ENCODE results near the gene ACKR3.

The ACKR3 gene

GRCh38 chr2:236590846-236591245, 21.2 kb downstream of the ACKR3 start:
- H3K27ac ChIP-seq (ENCODE audit: low read length) = no peak overlapping the region
- no peaks in the 10 kb centered on the region for H3K36me3 ChIP-seq (ENCODE audit: control insufficient read depth in 1 of 2, insufficient read depth in 2 of 2, low read length in 2 of 2)
- no peaks in the 10 kb centered on the region for H3K4me1 ChIP-seq (ENCODE audit: control insufficient read depth in 1 of 2, insufficient read depth in 2 of 2, low read length in 2 of 2)
- H3K9me3 ChIP-seq (ENCODE audit: control insufficient read depth in 1 of 2, low read length in 2 of 2) = no peaks in the 10 kb centered on the region
- no peak overlapping the region for H3K4me3 ChIP-seq (ENCODE audit: low read depth in 1 of 2, low read length in 2 of 2)
- H3K27me3 ChIP-seq (ENCODE audit: low read depth, low read length) = no peaks in the 10 kb centered on the region

GRCh38 chr2:236592821-236593220, 23.2 kb downstream of the ACKR3 start:
- Histone ChIP-seq H3K27ac (ENCODE audit: low read length) (no peak overlapping the region), H3K4me1 (ENCODE audit: control insufficient read depth in 1 of 2, insufficient read depth in 2 of 2, low read length in 2 of 2) (no peaks in the 10 kb centered on the region), H3K36me3 (ENCODE audit: control insufficient read depth in 1 of 2, insufficient read depth in 2 of 2, low read length in 2 of 2) (no peaks in the 10 kb centered on the region)

DNA sequence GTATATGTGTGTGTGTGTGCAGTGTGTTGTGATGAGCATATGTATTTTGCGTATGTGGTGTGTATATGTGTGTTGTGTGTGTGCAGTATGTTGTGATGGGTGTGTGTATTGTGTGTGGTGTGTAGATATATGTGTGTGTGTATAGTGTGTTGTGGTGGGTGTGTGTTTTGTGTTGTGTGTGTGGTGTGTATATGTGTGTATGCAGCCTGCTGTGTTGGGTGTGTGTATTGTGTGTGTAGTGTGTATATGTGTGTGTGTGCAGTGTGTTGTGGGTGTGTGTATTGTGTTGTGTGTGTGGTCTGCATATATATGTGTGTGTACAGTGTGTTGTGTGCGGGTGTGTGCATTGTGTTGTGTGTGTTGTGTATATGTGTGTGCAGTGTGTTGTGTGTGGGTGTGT, 23.9 kb downstream of the ACKR3 start:
- no peak overlapping the region for H3K4me3 ChIP-seq (ENCODE audit: low read depth in 1 of 2, low read length in 2 of 2)
- H3K27me3 ChIP-seq (ENCODE audit: low read depth, low read length) = no peaks in the 10 kb centered on the region
- H3K4me1 ChIP-seq (ENCODE audit: control insufficient read depth in 1 of 2, insufficient read depth in 2 of 2, low read length in 2 of 2) = no peaks in the 10 kb centered on the region
- no peaks in the 10 kb centered on the region for H3K36me3 ChIP-seq (ENCODE audit: control insufficient read depth in 1 of 2, insufficient read depth in 2 of 2, low read length in 2 of 2)
- H3K27ac ChIP-seq (ENCODE audit: low read length) = no peak overlapping the region
- H3K9me3 ChIP-seq (ENCODE audit: control insufficient read depth in 1 of 2, low read length in 2 of 2) = no peaks in the 10 kb centered on the region

More at GRCh38 chr2:236592821-236593220, 23.2 kb downstream of the ACKR3 start:
- no peak overlapping the region for H3K4me3 ChIP-seq (ENCODE audit: low read depth in 1 of 2, low read length in 2 of 2)
- no peaks in the 10 kb centered on the region for H3K27me3 ChIP-seq (ENCODE audit: low read depth, low read length)
- no peaks in the 10 kb centered on the region for H3K9me3 ChIP-seq (ENCODE audit: control insufficient read depth in 1 of 2, low read length in 2 of 2)

- Histone ChIP-seq H3K4me3 (ENCODE audit: low read depth in 1 of 2, low read length in 2 of 2) (no peak overlapping the region), H3K4me1 (ENCODE audit: control insufficient read depth in 1 of 2, insufficient read depth in 2 of 2, low read length in 2 of 2) (no peaks in the 10 kb centered on the region), H3K27ac (ENCODE audit: low read length) (no peak overlapping the region), H3K27me3 (ENCODE audit: low read depth, low read length) (no peaks in the 10 kb centered on the region), H3K36me3 (ENCODE audit: control insufficient read depth in 1 of 2, insufficient read depth in 2 of 2, low read length in 2 of 2) (no peaks in the 10 kb centered on the region), H3K9me3 (ENCODE audit: control insufficient read depth in 1 of 2, low read length in 2 of 2) (no peaks in the 10 kb centered on the region)
Measured at GRCh38 chr2:236593956-236594355, 24.3 kb downstream of the ACKR3 start.

GRCh38 chr2:236597629-236598028, 28.0 kb downstream of the ACKR3 start:
- H3K4me3 ChIP-seq (ENCODE audit: low read depth in 1 of 2, low read length in 2 of 2) = no peak overlapping the region
- H3K27me3 ChIP-seq (ENCODE audit: low read depth, low read length) = no peaks in the 10 kb centered on the region
- no peaks in the 10 kb centered on the region for H3K9me3 ChIP-seq (ENCODE audit: control insufficient read depth in 1 of 2, low read length in 2 of 2)
- H3K36me3 ChIP-seq (ENCODE audit: control insufficient read depth in 1 of 2, insufficient read depth in 2 of 2, low read length in 2 of 2) = no peaks in the 10 kb centered on the region
- no peak overlapping the region for H3K27ac ChIP-seq (ENCODE audit: low read length)
- H3K4me1 ChIP-seq (ENCODE audit: control insufficient read depth in 1 of 2, insufficient read depth in 2 of 2, low read length in 2 of 2) = no peaks in the 10 kb centered on the region

- no peaks in the 10 kb centered on the region for H3K36me3 ChIP-seq (ENCODE audit: control insufficient read depth in 1 of 2, insufficient read depth in 2 of 2, low read length in 2 of 2)
- no peak overlapping the region for H3K27ac ChIP-seq (ENCODE audit: low read length)
- H3K27me3 ChIP-seq (ENCODE audit: low read depth, low read length) = no peaks in the 10 kb centered on the region
- no peak overlapping the region for H3K4me3 ChIP-seq (ENCODE audit: low read depth in 1 of 2, low read length in 2 of 2)
- H3K4me1 ChIP-seq (ENCODE audit: control insufficient read depth in 1 of 2, insufficient read depth in 2 of 2, low read length in 2 of 2) = no peaks in the 10 kb centered on the region
- H3K9me3 ChIP-seq (ENCODE audit: control insufficient read depth in 1 of 2, low read length in 2 of 2) = no peaks in the 10 kb centered on the region
Measured at GRCh38 chr2:236599059-236599458, 29.4 kb downstream of the ACKR3 start.

- H3K9me3 ChIP-seq (ENCODE audit: control insufficient read depth in 1 of 2, low read length in 2 of 2) = no peaks in the 10 kb centered on the region
- no peak overlapping the region for H3K27ac ChIP-seq (ENCODE audit: low read length)
- H3K4me1 ChIP-seq (ENCODE audit: control insufficient read depth in 1 of 2, insufficient read depth in 2 of 2, low read length in 2 of 2) = no peaks in the 10 kb centered on the region
- H3K36me3 ChIP-seq (ENCODE audit: control insufficient read depth in 1 of 2, insufficient read depth in 2 of 2, low read length in 2 of 2) = no peaks in the 10 kb centered on the region
- no peak overlapping the region for H3K4me3 ChIP-seq (ENCODE audit: low read depth in 1 of 2, low read length in 2 of 2)
- no peaks in the 10 kb centered on the region for H3K27me3 ChIP-seq (ENCODE audit: low read depth, low read length)
Measured at GRCh38 chr2:236600158-236600557, 30.5 kb downstream of the ACKR3 start.

GRCh38 chr2:236600892-236601291, 31.3 kb downstream of the ACKR3 start:
- Histone ChIP-seq H3K4me1 (ENCODE audit: control insufficient read depth in 1 of 2, insufficient read depth in 2 of 2, low read length in 2 of 2) (no peaks in the 10 kb centered on the region), H3K9me3 (ENCODE audit: control insufficient read depth in 1 of 2, low read length in 2 of 2) (no peaks in the 10 kb centered on the region)

DNA sequence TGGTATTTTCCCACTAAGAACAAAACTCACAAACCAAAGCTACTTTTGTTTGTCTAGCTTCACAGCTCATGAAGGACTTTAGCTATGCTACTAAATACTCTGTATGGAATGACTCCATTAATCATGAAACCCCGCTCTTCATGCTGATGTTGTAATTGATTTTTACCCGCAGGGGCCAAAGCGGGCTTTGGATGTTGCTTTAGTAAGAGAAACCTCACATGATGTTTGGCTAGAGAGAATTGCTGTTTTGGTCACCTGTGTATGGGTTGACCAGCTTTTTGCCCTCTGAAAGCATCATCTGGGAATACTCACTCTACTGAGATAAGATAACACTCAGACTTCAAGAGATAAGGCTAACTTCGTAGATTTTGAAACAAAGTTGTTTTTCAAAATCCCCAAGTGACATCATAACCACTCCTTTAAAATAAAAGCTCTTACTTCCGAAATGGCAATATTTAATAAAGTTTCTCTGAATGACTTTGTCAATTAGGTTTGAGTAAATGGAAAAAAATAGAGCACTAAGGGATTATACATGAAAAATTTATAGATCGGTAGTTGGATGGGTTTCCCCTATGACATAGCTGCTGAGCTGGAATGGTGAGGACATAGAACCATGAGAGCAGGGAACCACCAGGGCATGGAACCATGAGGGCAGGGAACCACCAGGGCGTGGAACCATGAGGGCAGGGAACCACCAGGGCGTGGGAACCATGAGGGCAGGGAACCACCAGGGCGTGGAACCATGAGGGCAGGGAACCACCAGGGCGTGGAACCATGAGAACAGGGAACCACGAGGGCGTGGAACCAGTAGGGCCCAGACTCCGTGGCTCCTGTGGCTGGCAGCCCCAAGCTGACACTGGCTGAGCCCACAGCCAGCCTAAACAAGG, 31.9 kb downstream of the ACKR3 start:
- H3K4me3 ChIP-seq (ENCODE audit: low read depth in 1 of 2, low read length in 2 of 2) = no peak overlapping the region
- H3K9me3 ChIP-seq (ENCODE audit: control insufficient read depth in 1 of 2, low read length in 2 of 2) = no peaks in the 10 kb centered on the region
- H3K27ac ChIP-seq (ENCODE audit: low read length) = no peak overlapping the region
- no peaks in the 10 kb centered on the region for H3K27me3 ChIP-seq (ENCODE audit: low read depth, low read length)
- no peaks in the 10 kb centered on the region for H3K36me3 ChIP-seq (ENCODE audit: control insufficient read depth in 1 of 2, insufficient read depth in 2 of 2, low read length in 2 of 2)
- H3K4me1 ChIP-seq (ENCODE audit: control insufficient read depth in 1 of 2, insufficient read depth in 2 of 2, low read length in 2 of 2) = no peaks in the 10 kb centered on the region

More at GRCh38 chr2:236600892-236601291, 31.3 kb downstream of the ACKR3 start:
- Histone ChIP-seq H3K27ac (ENCODE audit: low read length) (no peak overlapping the region), H3K36me3 (ENCODE audit: control insufficient read depth in 1 of 2, insufficient read depth in 2 of 2, low read length in 2 of 2) (no peaks in the 10 kb centered on the region), H3K4me3 (ENCODE audit: low read depth in 1 of 2, low read length in 2 of 2) (no peak overlapping the region), H3K27me3 (ENCODE audit: low read depth, low read length) (no peaks in the 10 kb centered on the region)

DNA sequence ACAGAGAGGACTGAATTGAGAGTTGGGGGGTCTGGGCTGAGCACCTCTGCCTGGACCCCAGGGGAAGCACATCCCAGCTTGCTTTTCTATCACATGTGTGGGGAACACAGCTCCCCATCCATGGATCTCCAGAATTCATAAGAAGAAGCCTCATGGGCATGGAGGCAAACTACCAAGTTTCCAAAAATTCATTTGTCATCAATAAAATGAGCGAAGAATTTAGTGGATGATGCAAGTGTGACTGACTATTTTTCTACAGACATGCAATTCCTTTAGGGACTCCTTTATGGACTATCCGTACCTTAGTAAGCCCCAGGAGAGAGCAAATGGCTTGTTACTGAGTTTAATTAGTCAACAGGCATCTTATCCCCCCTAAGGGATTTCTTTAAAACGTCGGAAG, 33.1 kb downstream of the ACKR3 start:
- no peaks in the 10 kb centered on the region for H3K36me3 ChIP-seq (ENCODE audit: control insufficient read depth in 1 of 2, insufficient read depth in 2 of 2, low read length in 2 of 2)
- H3K9me3 ChIP-seq (ENCODE audit: control insufficient read depth in 1 of 2, low read length in 2 of 2) = no peaks in the 10 kb centered on the region
- no peaks in the 10 kb centered on the region for H3K27me3 ChIP-seq (ENCODE audit: low read depth, low read length)
- no peak overlapping the region for H3K4me3 ChIP-seq (ENCODE audit: low read depth in 1 of 2, low read length in 2 of 2)
- no peak overlapping the region for H3K27ac ChIP-seq (ENCODE audit: low read length)
- H3K4me1 ChIP-seq (ENCODE audit: control insufficient read depth in 1 of 2, insufficient read depth in 2 of 2, low read length in 2 of 2) = no peaks in the 10 kb centered on the region

DNA sequence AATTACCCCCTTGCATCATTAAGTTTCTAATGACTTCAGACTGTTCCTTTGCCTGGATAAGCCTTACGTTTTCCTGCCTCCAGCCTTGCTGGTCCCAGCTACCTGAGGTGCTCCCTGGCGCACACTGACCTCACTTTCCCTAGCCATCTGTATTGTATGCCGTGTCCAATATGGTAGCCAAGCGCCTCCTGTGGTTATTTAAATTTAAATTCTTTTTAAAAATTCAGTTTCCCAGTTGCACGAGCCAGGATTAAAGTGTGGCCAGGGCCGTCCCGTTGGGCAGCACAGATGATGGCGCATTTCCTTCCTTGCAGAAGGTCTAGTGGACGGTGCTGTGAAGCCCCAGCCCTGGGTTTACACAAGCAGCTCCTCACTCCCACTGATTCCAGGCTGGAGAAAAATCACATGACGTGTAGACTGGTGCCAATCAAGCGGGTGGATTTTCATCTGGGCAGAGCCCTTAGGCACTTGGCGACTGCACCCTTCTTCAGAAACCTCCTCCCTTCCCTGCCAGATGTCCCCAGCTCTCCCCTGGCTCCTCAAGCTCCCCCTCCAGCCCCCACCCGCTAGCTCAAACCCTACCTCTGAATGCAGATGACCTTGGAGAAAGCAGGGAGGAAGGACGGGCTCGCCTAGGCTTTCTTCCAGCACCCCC, 33.9 kb downstream of the ACKR3 start:
- Histone ChIP-seq H3K27ac (ENCODE audit: low read length) (no peak overlapping the region), H3K27me3 (ENCODE audit: low read depth, low read length) (no peaks in the 10 kb centered on the region), H3K36me3 (ENCODE audit: control insufficient read depth in 1 of 2, insufficient read depth in 2 of 2, low read length in 2 of 2) (no peaks in the 10 kb centered on the region), H3K4me3 (ENCODE audit: low read depth in 1 of 2, low read length in 2 of 2) (no peak overlapping the region), H3K9me3 (ENCODE audit: control insufficient read depth in 1 of 2, low read length in 2 of 2) (no peaks in the 10 kb centered on the region), H3K4me1 (ENCODE audit: control insufficient read depth in 1 of 2, insufficient read depth in 2 of 2, low read length in 2 of 2) (no peaks in the 10 kb centered on the region)

All from muscle layer of duodenum (tissue), 2 donors.